Left kidney (tissue), 2 donors: ENCODE results near the gene LRFN5. TPM values are rescaled to one million over a fixed set of nuclear protein-coding genes. Genes with fewer than 3 reads are reported as not detected.
"Not testable (repeated sequence)": the region's sequence is repeated elsewhere in the genome, so short reads cannot be mapped to it uniquely, and the experiment has no call there.

Experiments used
- DNase-seq: peaks from one replicate; pipeline ENCODE4 v3.0.0-alpha.2; 2013
- polyA plus RNA-seq: library from polyadenylated mRNA; unstranded; fragments of 120-200 nt; gene quantifications from one replicate; pipeline ENCODE4 v1.2.1, GENCODE V29; 2013; ENCODE audit not compliant: insufficient read length

Gene LRFN5
- polyA plus RNA-seq, 1 donor, result 13.4 TPM

- DNase-seq, result no peak
These were observed 30.1 kb downstream of the LRFN5 start for GRCh38 chr14:41636492-41637392.

GRCh38 chr14:41641690-41642089, 35.0 kb downstream of the LRFN5 start:
- DNase-seq, result no peak

- no peak for DNase-seq
These were observed 35.7 kb downstream of the LRFN5 start for GRCh38 chr14:41642367-41642766.

GRCh38 chr14:41642789-41643188, 36.1 kb downstream of the LRFN5 start:
- DNase-seq, result no peak

GRCh38 chr14:41644606-41645005, 37.9 kb downstream of the LRFN5 start:
- DNase-seq, result no peak

GRCh38 chr14:41650802-41651201, 44.1 kb downstream of the LRFN5 start:
- DNase-seq, result no peak

GRCh38 chr14:41654196-41654595, 47.5 kb downstream of the LRFN5 start:
- DNase-seq, result no peak

- DNase-seq, result no peak
These were observed 56.2 kb downstream of the LRFN5 start for GRCh38 chr14:41662780-41663472.

GRCh38 chr14:41663473-41663850, 56.8 kb downstream of the LRFN5 start:
- DNase-seq, result no peak

GRCh38 chr14:41666301-41666700, 59.6 kb downstream of the LRFN5 start:
- no peak for DNase-seq

- DNase-seq, result no peak
These were observed 61.7 kb downstream of the LRFN5 start for GRCh38 chr14:41668356-41668755.

GRCh38 chr14:41673601-41674000, 66.9 kb downstream of the LRFN5 start:
- not testable (repeated sequence) for DNase-seq

GRCh38 chr14:41674511-41674971, 67.9 kb downstream of the LRFN5 start:
- not testable (repeated sequence) for DNase-seq

- no peak for DNase-seq
These were observed 92.8 kb downstream of the LRFN5 start for GRCh38 chr14:41699486-41699885.

- DNase-seq, result no peak
These were observed 111.9 kb downstream of the LRFN5 start for GRCh38 chr14:41718477-41719166.

- no peak for DNase-seq
These were observed 132.5 kb downstream of the LRFN5 start for GRCh38 chr14:41739203-41739602.

- DNase-seq, result no peak
These were observed 136.5 kb downstream of the LRFN5 start for GRCh38 chr14:41743140-41743539.

- no peak for DNase-seq
These were observed 142.8 kb downstream of the LRFN5 start for GRCh38 chr14:41749429-41749828.

- not testable (repeated sequence) for DNase-seq
These were observed 143.9 kb downstream of the LRFN5 start for GRCh38 chr14:41750575-41750974.

GRCh38 chr14:41758011-41758665, 151.5 kb downstream of the LRFN5 start:
- DNase-seq, result no peak

GRCh38 chr14:41761204-41761603, 154.5 kb downstream of the LRFN5 start:
- no peak for DNase-seq

GRCh38 chr14:41766772-41767171, 160.1 kb downstream of the LRFN5 start:
- DNase-seq, result no peak
